Endothelial cell of umbilical vein (primary cell): Measurements from ENCODE around the gene NPDC1.

ENCODE experiments used
- FOS ChIP-seq: IDR thresholded peaks from 2 replicates; pipeline ENCODE4 v1.6.1; 2011; ENCODE audit warnings: mild to moderate bottlenecking, low read length, moderate library complexity, borderline replicate concordance; ENCODE audit not compliant: insufficient read depth
- POLR2A ChIP-seq: IDR thresholded peaks from 2 replicates; pipeline ENCODE4 v1.6.1; 2012; ENCODE audit warnings: low read depth, mild to moderate bottlenecking, control low read depth, low read length
- POLR2AphosphoS5 ChIP-seq: IDR thresholded peaks from 2 replicates; pipeline ENCODE4 v1.6.1; 2012; ENCODE audit warnings: low read depth, mild to moderate bottlenecking, control low read depth, low read length, moderate library complexity; ENCODE audit not compliant: insufficient read depth
- TF ChIP-seq, protein P1 (sequence below), 2 donors: IDR thresholded peaks; 1 replicate in 1 of 2; 2 replicates in 1 of 2; pipeline ENCODE4 v1.5.1; 2011; ENCODE audit warnings: low read length in 2 of 2, mild to moderate bottlenecking in 2 of 2, moderate library complexity in 2 of 2, control low read depth in 1 of 2, inconsistent platforms in 1 of 2, low read depth in 1 of 2; ENCODE audit not compliant: insufficient read depth in 1 of 2; ENCODE audit errors: extremely low read depth in 1 of 2

DNA sequence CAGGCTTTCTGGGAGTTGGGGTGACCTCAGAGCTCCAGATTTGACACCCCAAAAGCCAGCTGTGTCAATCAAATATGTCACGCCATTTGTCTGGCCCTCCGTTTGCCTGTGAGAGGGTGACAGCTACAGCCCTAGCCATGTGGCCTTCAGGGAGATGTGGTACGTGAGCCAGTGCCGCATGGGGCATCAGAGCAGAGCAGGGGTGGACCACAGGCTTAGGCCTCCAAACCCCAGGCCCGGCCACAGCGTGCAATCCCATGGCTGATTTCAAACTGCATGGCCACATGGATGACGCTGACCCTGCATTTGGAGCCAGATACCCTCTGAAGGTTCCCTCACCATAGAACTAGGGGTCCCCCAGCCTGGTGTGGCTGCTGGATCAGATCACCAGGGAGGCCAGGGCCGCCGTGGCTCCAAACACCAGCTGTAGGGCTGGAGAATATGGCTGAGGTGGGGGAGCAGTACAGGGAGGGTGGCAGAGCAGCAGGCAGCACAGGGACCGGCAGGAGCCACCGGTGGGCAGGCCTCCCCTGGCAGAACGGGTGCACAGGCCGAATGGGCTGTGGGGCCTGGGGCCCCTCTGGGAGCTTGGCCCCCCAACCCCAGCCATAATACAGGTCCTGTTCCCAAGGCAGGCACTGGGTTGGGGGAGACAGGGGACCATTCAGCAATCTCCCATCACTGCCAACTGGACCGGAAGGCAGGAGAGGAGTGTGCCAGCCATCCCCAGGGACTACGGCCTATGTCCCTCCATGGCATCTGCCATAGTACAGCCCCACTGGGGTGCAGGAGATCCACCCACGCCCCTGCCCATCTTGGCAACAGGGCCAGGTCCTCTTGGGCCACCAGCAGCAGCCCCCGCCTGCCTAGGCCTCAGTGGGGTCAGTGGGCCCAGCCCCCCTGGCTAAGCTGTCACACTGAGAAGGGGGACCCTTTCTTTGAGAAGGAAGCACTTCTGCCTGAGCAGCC is 22.8 kb upstream of the NPDC1 start:
- TF ChIP-seq, protein P1, sequence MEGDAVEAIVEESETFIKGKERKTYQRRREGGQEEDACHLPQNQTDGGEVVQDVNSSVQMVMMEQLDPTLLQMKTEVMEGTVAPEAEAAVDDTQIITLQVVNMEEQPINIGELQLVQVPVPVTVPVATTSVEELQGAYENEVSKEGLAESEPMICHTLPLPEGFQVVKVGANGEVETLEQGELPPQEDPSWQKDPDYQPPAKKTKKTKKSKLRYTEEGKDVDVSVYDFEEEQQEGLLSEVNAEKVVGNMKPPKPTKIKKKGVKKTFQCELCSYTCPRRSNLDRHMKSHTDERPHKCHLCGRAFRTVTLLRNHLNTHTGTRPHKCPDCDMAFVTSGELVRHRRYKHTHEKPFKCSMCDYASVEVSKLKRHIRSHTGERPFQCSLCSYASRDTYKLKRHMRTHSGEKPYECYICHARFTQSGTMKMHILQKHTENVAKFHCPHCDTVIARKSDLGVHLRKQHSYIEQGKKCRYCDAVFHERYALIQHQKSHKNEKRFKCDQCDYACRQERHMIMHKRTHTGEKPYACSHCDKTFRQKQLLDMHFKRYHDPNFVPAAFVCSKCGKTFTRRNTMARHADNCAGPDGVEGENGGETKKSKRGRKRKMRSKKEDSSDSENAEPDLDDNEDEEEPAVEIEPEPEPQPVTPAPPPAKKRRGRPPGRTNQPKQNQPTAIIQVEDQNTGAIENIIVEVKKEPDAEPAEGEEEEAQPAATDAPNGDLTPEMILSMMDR (IDR thresholded peaks at IDR 0.05; ENCODE audit: extremely low read depth in 1 of 2, insufficient read depth in 1 of 2, low read depth in 1 of 2, low read length in 2 of 2), result no peak
- TF ChIP-seq POLR2A (no peak), FOS (no peak), POLR2AphosphoS5 (no peak)
